ENCODE measurements around the gene TMEM72.

The TMEM72 gene

DNA sequence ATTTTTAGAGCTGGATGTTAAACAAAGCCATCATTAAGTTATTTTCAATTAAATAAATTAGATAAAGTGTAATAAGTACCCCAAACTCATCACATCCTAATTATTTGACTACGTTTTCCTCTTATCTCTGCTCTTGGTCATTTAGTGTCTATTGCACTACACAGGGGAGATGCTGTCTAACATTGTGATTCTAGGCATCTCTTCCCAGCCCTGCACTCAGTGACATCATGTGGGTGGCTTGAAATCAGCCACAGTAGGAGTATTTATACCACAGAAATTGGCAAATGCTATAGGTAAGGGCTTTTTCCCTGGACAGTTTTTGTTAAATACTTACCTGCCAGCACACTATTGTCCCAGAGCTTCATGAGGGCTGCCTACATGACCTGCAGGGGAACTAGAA, 21.3 kb upstream of the TMEM72 start:
- Histone ChIP-seq H3K4me1 (ENCODE audit: control insufficient read depth, insufficient read depth, low read length, poor library complexity, severe bottlenecking) (peaks cover 9% of the 10 kb centered on the region), H3K36me3 (ENCODE audit: control insufficient read depth, insufficient read depth, low read length) (no peaks in the 10 kb centered on the region), H3K9me3 (ENCODE audit: control insufficient read depth, low read length) (no peaks in the 10 kb centered on the region), H3K27ac (ENCODE audit: low read depth, low read length, severe bottlenecking) (peak overlapping the region; percentile 23), H3K4me3 (ENCODE audit: extremely low read depth, insufficient read depth, low read length, poor library complexity, severe bottlenecking) (no peak overlapping the region)
- no CpG with 5 or more reads among the region's 1 CpG for WGBS, 2 experiments (ENCODE audit: insufficient coverage in 2 of 2)

GRCh38 chr10:44890696-44891563, 20.2 kb upstream of the TMEM72 start:
- no peaks in the 10 kb centered on the region for H3K36me3 ChIP-seq (ENCODE audit: control insufficient read depth, insufficient read depth, low read length)
- WGBS, 2 experiments (ENCODE audit: insufficient coverage in 2 of 2): 93 to 98% methylated on average over 5 to 6 of the region's 6 CpGs
- H3K4me1 ChIP-seq (ENCODE audit: control insufficient read depth, insufficient read depth, low read length, poor library complexity, severe bottlenecking): peaks cover 5% of the 10 kb centered on the region
- no peak overlapping the region for H3K4me3 ChIP-seq (ENCODE audit: extremely low read depth, insufficient read depth, low read length, poor library complexity, severe bottlenecking)
- no peak overlapping the region for H3K27ac ChIP-seq (ENCODE audit: low read depth, low read length, severe bottlenecking)
- no peaks in the 10 kb centered on the region for H3K9me3 ChIP-seq (ENCODE audit: control insufficient read depth, low read length)

DNA sequence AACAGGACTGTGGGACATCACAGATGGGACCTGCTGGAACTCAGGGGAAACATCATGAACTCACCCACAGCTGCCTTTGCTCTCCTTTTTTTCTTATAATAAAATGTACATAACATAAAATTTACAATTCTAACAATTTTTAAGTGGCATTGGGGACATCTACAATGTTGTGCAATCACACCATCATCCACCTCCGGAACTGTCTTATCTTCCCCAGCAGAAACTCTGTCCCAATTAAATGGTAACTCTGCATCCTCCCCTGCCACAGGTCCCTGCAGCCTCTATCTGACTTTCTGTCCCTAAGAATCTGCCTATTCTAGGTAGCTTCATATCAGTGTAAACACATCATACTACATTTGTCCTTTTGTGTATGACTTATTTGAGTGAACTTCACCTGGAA, 19.4 kb upstream of the TMEM72 start:
- no peaks in the 10 kb centered on the region for H3K4me1 ChIP-seq (ENCODE audit: control insufficient read depth, insufficient read depth, low read length, poor library complexity, severe bottlenecking)
- WGBS, 2 experiments (ENCODE audit: insufficient coverage in 2 of 2): 86 to 89% methylated on average over 1 of the region's 1 CpG
- no peaks in the 10 kb centered on the region for H3K36me3 ChIP-seq (ENCODE audit: control insufficient read depth, insufficient read depth, low read length)
- no peak overlapping the region for H3K27ac ChIP-seq (ENCODE audit: low read depth, low read length, severe bottlenecking)
- H3K9me3 ChIP-seq (ENCODE audit: control insufficient read depth, low read length): no peaks in the 10 kb centered on the region
- H3K4me3 ChIP-seq (ENCODE audit: extremely low read depth, insufficient read depth, low read length, poor library complexity, severe bottlenecking): no peak overlapping the region

GRCh38 chr10:44893604-44894468, 17.3 kb upstream of the TMEM72 start:
- WGBS, 2 experiments (ENCODE audit: insufficient coverage in 2 of 2): 95 to 100% methylated on average over 1 to 4 of the region's 5 CpGs
- Histone ChIP-seq H3K4me1 (ENCODE audit: control insufficient read depth, insufficient read depth, low read length, poor library complexity, severe bottlenecking) (no peaks in the 10 kb centered on the region), H3K4me3 (ENCODE audit: extremely low read depth, insufficient read depth, low read length, poor library complexity, severe bottlenecking) (no peak overlapping the region), H3K27ac (ENCODE audit: low read depth, low read length, severe bottlenecking) (no peak overlapping the region), H3K36me3 (ENCODE audit: control insufficient read depth, insufficient read depth, low read length) (no peaks in the 10 kb centered on the region), H3K9me3 (ENCODE audit: control insufficient read depth, low read length) (no peaks in the 10 kb centered on the region)

- H3K4me1 ChIP-seq (ENCODE audit: control insufficient read depth, insufficient read depth, low read length, poor library complexity, severe bottlenecking): peaks cover 5% of the 10 kb centered on the region
- H3K27ac ChIP-seq (ENCODE audit: low read depth, low read length, severe bottlenecking): no peak overlapping the region
- 85 to 88% methylated on average over 4 of the region's 4 CpGs for WGBS, 2 experiments (ENCODE audit: insufficient coverage in 2 of 2)
- H3K36me3 ChIP-seq (ENCODE audit: control insufficient read depth, insufficient read depth, low read length): no peaks in the 10 kb centered on the region
- no peak overlapping the region for H3K4me3 ChIP-seq (ENCODE audit: extremely low read depth, insufficient read depth, low read length, poor library complexity, severe bottlenecking)
- H3K9me3 ChIP-seq (ENCODE audit: control insufficient read depth, low read length): no peaks in the 10 kb centered on the region
Observed at GRCh38 chr10:44894691-44895090, 16.4 kb upstream of the TMEM72 start.

- no peak overlapping the region for H3K27ac ChIP-seq (ENCODE audit: low read depth, low read length, severe bottlenecking)
- WGBS, 2 experiments (ENCODE audit: insufficient coverage in 2 of 2): 88 to 90% methylated on average over 4 to 5 of the region's 5 CpGs
- no peaks in the 10 kb centered on the region for H3K9me3 ChIP-seq (ENCODE audit: control insufficient read depth, low read length)
- H3K4me1 ChIP-seq (ENCODE audit: control insufficient read depth, insufficient read depth, low read length, poor library complexity, severe bottlenecking): peaks cover 10% of the 10 kb centered on the region
- H3K36me3 ChIP-seq (ENCODE audit: control insufficient read depth, insufficient read depth, low read length): no peaks in the 10 kb centered on the region
- H3K4me3 ChIP-seq (ENCODE audit: extremely low read depth, insufficient read depth, low read length, poor library complexity, severe bottlenecking): no peak overlapping the region
Observed at GRCh38 chr10:44895280-44895679, 15.9 kb upstream of the TMEM72 start.

DNA sequence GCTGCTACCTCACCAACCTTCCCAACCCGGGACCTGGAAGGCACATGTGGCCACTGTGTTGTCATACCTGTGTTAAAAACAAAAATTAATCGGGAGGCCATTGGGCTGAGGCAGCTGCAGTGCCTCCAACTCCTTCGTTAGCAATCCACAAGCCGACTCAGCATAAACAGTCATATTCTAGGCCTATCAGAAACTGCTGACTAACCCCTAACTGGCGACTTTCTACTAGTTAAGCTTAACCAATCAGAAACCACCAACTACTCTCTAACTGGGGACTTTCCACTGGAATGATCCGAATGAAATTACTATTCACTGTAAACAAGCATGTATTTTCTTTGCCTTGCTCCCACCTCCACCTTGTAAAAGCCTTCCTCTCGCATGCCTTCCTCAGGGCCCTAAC, 14.1 kb upstream of the TMEM72 start:
- H3K9me3 ChIP-seq (ENCODE audit: control insufficient read depth, low read length): no peaks in the 10 kb centered on the region
- no peak overlapping the region for H3K4me3 ChIP-seq (ENCODE audit: extremely low read depth, insufficient read depth, low read length, poor library complexity, severe bottlenecking)
- no peaks in the 10 kb centered on the region for H3K36me3 ChIP-seq (ENCODE audit: control insufficient read depth, insufficient read depth, low read length)
- peaks cover 10% of the 10 kb centered on the region for H3K4me1 ChIP-seq (ENCODE audit: control insufficient read depth, insufficient read depth, low read length, poor library complexity, severe bottlenecking)
- no peak overlapping the region for H3K27ac ChIP-seq (ENCODE audit: low read depth, low read length, severe bottlenecking)
- 88 to 100% methylated on average over 4 to 7 of the region's 7 CpGs for WGBS, 2 experiments (ENCODE audit: insufficient coverage in 2 of 2)

GRCh38 chr10:44898665-44899064, 12.5 kb upstream of the TMEM72 start:
- Histone ChIP-seq H3K9me3 (ENCODE audit: control insufficient read depth, low read length) (no peaks in the 10 kb centered on the region), H3K27ac (ENCODE audit: low read depth, low read length, severe bottlenecking) (no peak overlapping the region), H3K4me3 (ENCODE audit: extremely low read depth, insufficient read depth, low read length, poor library complexity, severe bottlenecking) (no peak overlapping the region), H3K36me3 (ENCODE audit: control insufficient read depth, insufficient read depth, low read length) (no peaks in the 10 kb centered on the region), H3K4me1 (ENCODE audit: control insufficient read depth, insufficient read depth, low read length, poor library complexity, severe bottlenecking) (peaks cover 23% of the 10 kb centered on the region)
- 87% methylated on average over 4 of the region's 4 CpGs for WGBS, 2 experiments (ENCODE audit: insufficient coverage in 2 of 2)

DNA sequence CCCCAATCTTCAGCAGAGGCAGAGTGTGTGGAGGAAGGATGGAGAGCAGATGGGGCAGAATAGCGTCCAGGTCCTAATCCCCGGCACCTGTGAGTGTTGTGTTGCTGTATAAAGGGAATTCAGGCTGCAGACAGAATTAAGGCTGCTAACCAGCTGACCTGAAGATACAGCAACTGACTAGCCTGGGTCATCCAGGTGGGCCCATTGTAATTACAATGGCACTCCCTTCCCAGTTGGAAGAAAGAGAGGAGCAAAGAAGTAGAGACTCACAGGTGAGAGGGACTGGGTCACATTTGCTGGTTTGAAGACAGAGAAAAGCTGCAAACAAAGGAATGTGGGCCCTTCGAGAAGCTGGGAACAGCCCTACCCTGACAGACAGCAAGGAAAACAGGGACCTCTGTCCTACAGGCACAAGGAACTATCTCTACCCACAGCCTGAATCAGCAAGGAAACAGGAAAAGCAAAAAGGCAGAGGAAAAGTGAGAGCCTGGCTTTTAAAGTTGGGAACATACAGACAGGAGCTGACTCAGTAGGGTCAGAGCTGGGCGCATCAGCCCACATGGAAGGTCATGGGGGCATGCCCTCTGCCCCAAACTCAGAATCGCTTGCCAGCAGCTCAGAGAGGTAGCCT, 11.6 kb upstream of the TMEM72 start:
- H3K36me3 ChIP-seq (ENCODE audit: control insufficient read depth, insufficient read depth, low read length): no peaks in the 10 kb centered on the region
- peaks cover 23% of the 10 kb centered on the region for H3K4me1 ChIP-seq (ENCODE audit: control insufficient read depth, insufficient read depth, low read length, poor library complexity, severe bottlenecking)
- no peaks in the 10 kb centered on the region for H3K9me3 ChIP-seq (ENCODE audit: control insufficient read depth, low read length)
- no peak overlapping the region for H3K4me3 ChIP-seq (ENCODE audit: extremely low read depth, insufficient read depth, low read length, poor library complexity, severe bottlenecking)
- WGBS, 2 experiments (ENCODE audit: insufficient coverage in 2 of 2): 82 to 84% methylated on average over 5 of the region's 5 CpGs
- peak overlapping the region; percentile 18 for H3K27ac ChIP-seq (ENCODE audit: low read depth, low read length, severe bottlenecking)

DNA sequence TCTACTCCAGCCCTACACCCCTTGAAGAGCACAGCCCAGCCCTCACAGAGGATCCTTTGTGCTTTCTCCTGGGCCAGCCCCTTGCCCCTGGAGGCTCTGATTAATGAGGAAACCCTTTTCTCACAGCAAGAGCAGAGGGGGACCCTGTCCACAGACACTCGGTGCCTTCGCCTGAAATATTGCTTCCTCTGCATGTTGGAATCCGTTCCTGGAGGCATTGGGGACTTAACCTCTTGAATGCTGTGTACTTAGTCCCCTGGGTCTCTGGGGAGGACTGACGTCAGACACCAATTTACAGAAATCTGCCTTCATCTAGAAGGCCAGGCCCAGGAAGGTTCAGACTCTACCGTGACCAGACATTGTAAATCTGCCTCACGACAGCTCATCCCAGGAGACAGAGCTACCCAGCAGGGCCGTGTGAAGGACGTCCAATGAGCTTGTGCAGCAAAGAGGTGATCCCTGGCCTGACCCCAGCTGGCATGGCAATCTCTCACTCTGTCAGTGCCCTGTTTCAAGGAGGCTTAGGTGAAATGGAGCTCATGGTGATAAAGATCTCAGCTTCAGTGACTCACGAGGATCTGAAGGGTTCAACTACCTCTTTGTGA, 8.1 kb upstream of the TMEM72 start:
- no peak overlapping the region for H3K4me3 ChIP-seq (ENCODE audit: extremely low read depth, insufficient read depth, low read length, poor library complexity, severe bottlenecking)
- H3K9me3 ChIP-seq (ENCODE audit: control insufficient read depth, low read length): no peaks in the 10 kb centered on the region
- peak overlapping the region; percentile 80 for H3K27ac ChIP-seq (ENCODE audit: low read depth, low read length, severe bottlenecking)
- H3K36me3 ChIP-seq (ENCODE audit: control insufficient read depth, insufficient read depth, low read length): no peaks in the 10 kb centered on the region
- peaks cover 23% of the 10 kb centered on the region for H3K4me1 ChIP-seq (ENCODE audit: control insufficient read depth, insufficient read depth, low read length, poor library complexity, severe bottlenecking)
- WGBS, 2 experiments (ENCODE audit: insufficient coverage in 2 of 2): 71 to 72% methylated on average over 8 to 9 of the region's 9 CpGs

Measured in mesodermal cell (in vitro differentiated cells).